HepG2 (cell line): ENCODE measurements around the gene TUBA4A. TPM values are rescaled to one million over a fixed set of nuclear protein-coding genes. Genes with fewer than 3 reads are reported as not detected.
A peak's percentile ranks its signal among the peaks of the same experiment; 100 is the strongest.

ENCODE experiments used
- ARID2 ChIP-seq: sonication (generic); formaldehyde crosslinking; IDR thresholded peaks from 2 replicates; pipeline ENCODE4 v1.8.1; 2022; ENCODE audit warnings: mild to moderate bottlenecking, missing genetic modification reagents, borderline replicate concordance
- CC2D1A ChIP-seq: sonication (generic); formaldehyde crosslinking; IDR thresholded peaks from 2 replicates; pipeline ENCODE4 v1.8.1; 2023; ENCODE audit warnings: mild to moderate bottlenecking, missing genetic modification reagents
- FOXO4 ChIP-seq: sonication (generic); formaldehyde crosslinking; conservative IDR thresholded peaks from 2 replicates; pipeline ENCODE4 v1.8.1; 2023; ENCODE audit warnings: missing genetic modification reagents
- GFI1 ChIP-seq: sonication (generic); formaldehyde crosslinking; IDR thresholded peaks from 2 replicates; pipeline ENCODE4 v1.5.0; 2020; ENCODE audit warnings: missing genetic modification reagents, mild to moderate bottlenecking, borderline replicate concordance
- MYC ChIP-seq: sonication (generic); formaldehyde crosslinking; IDR thresholded peaks from 2 replicates; pipeline ENCODE4 v1.9.0; 2021; ENCODE audit warnings: missing genetic modification reagents, borderline replicate concordance
- ZFP91 ChIP-seq: sonication (generic); formaldehyde crosslinking; IDR thresholded peaks from 2 replicates; pipeline ENCODE4 v1.9.0; 2022; ENCODE audit warnings: missing genetic modification reagents, mild to moderate bottlenecking, borderline replicate concordance
- ZFX ChIP-seq: sonication (generic); formaldehyde crosslinking; IDR thresholded peaks from 2 replicates; pipeline ENCODE4 v1.4.0; 2020; ENCODE audit warnings: mild to moderate bottlenecking, low read depth, missing genetic modification reagents, moderate library complexity
- ZMYM4 ChIP-seq: sonication (generic); formaldehyde crosslinking; IDR thresholded peaks from 2 replicates; pipeline ENCODE4 v1.8.1; 2023; ENCODE audit warnings: mild to moderate bottlenecking, missing genetic modification reagents
- ZNF142 ChIP-seq: sonication (generic); formaldehyde crosslinking; IDR thresholded peaks from 2 replicates; pipeline ENCODE4 v1.4.0; 2020; ENCODE audit warnings: missing genetic modification reagents
- ZNF33B ChIP-seq: sonication (generic); formaldehyde crosslinking; IDR thresholded peaks from 2 replicates; pipeline ENCODE4 v1.5.1; 2020; ENCODE audit warnings: mild to moderate bottlenecking, missing genetic modification reagents
- ZNF557 ChIP-seq: sonication (generic); formaldehyde crosslinking; IDR thresholded peaks from 2 replicates; pipeline ENCODE4 v1.4.0; 2020; ENCODE audit warnings: missing genetic modification reagents
- ZNF788 ChIP-seq: sonication (generic); formaldehyde crosslinking; IDR thresholded peaks from 2 replicates; pipeline ENCODE4 v1.5.0; 2020; ENCODE audit warnings: mild to moderate bottlenecking, missing genetic modification reagents, borderline replicate concordance
- polyA plus RNA-seq, 8 experiments: library from polyadenylated mRNA; depleted of rRNA in 3 of 8; stranded (reverse) in 7 of 8; unstranded in 1 of 8; fragments of >200 nt; fragmentation: Illumina TruSeq in 4 of 8; extraction: Trizol in 4 of 8; gene quantifications; 2 replicates each; pipeline versions ENCODE4 v1.2.1 to v1.2.3, GENCODE V29; 2011 to 2016; ENCODE audit warnings: low read depth in 4 of 8, missing spikeins in 1 of 8, mixed read lengths in 1 of 8; ENCODE audit not compliant: insufficient read depth in 1 of 8
- total RNA-seq, 5 experiments: library from RNA; depleted of rRNA; stranded (reverse); fragments of >200 nt; fragmentation: Illumina TruSeq; extraction: Trizol; gene quantifications; 2 replicates each; pipeline ENCODE4 v1.2.3, GENCODE V29; 2016; ENCODE audit warnings: low read depth in 1 of 5
- TF ChIP-seq, protein P1 (sequence below): sonication (generic); formaldehyde crosslinking; IDR thresholded peaks from 2 replicates; pipeline ENCODE4 v1.4.0; 2020; ENCODE audit warnings: missing genetic modification reagents, borderline replicate concordance

Gene TUBA4A
- total and polyA plus RNA-seq, 2 of the 13 experiments (the other 11 are each of a cell fraction or from before 2014, with no cell fraction given), result 1.3 to 12.7 TPM

GRCh38 chr2:219294356-219295351 is 40.9 kb upstream of the TUBA4A start (continued):
- peak; percentile 95 for TF ChIP-seq ZFX (CRISPR knock-in tag)
- peak; percentile 93; the same call in 1 of the 2 replicates for TF ChIP-seq ZNF788 (CRISPR knock-in tag)
- TF ChIP-seq MYC (CRISPR knock-in tag), result peak; percentile 99
- no peak for TF ChIP-seq ZNF33B (CRISPR knock-in tag)
- TF ChIP-seq ZNF557 (CRISPR knock-in tag), result peak; percentile 30; the same call in 1 of the 2 replicates
- peak; percentile 56; the same call in 1 of the 2 replicates for TF ChIP-seq GFI1
- TF ChIP-seq FOXO4, result no peak
- TF ChIP-seq ZMYM4 (CRISPR knock-in tag), result peak; percentile 96
- TF ChIP-seq ZNF142 (CRISPR knock-in tag), result peak; percentile 80; the same call in 1 of the 2 replicates
- TF ChIP-seq CC2D1A (CRISPR knock-in tag), result 0 out of 2 replicates have a peak, but pooled peaks have one; percentile 34
- peak; percentile 95 for TF ChIP-seq ZFP91 (CRISPR knock-in tag)
- TF ChIP-seq, protein P1, sequence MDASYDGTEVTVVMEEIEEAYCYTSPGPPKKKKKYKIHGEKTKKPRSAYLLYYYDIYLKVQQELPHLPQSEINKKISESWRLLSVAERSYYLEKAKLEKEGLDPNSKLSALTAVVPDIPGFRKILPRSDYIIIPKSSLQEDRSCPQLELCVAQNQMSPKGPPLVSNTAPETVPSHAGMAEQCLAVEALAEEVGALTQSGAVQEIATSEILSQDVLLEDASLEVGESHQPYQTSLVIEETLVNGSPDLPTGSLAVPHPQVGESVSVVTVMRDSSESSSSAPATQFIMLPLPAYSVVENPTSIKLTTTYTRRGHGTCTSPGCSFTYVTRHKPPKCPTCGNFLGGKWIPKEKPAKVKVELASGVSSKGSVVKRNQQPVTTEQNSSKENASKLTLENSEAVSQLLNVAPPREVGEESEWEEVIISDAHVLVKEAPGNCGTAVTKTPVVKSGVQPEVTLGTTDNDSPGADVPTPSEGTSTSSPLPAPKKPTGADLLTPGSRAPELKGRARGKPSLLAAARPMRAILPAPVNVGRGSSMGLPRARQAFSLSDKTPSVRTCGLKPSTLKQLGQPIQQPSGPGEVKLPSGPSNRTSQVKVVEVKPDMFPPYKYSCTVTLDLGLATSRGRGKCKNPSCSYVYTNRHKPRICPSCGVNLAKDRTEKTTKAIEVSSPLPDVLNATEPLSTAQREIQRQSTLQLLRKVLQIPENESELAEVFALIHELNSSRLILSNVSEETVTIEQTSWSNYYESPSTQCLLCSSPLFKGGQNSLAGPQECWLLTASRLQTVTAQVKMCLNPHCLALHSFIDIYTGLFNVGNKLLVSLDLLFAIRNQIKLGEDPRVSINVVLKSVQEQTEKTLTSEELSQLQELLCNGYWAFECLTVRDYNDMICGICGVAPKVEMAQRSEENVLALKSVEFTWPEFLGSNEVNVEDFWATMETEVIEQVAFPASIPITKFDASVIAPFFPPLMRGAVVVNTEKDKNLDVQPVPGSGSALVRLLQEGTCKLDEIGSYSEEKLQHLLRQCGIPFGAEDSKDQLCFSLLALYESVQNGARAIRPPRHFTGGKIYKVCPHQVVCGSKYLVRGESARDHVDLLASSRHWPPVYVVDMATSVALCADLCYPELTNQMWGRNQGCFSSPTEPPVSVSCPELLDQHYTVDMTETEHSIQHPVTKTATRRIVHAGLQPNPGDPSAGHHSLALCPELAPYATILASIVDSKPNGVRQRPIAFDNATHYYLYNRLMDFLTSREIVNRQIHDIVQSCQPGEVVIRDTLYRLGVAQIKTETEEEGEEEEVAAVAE (CRISPR knock-in tag), result peak; percentile 77; the same call in 1 of the 2 replicates
- TF ChIP-seq ARID2 (CRISPR knock-in tag), result 0 out of 2 replicates have a peak, but pooled peaks have one; percentile 33
